ENCODE results near the gene GUCY1B1. TPM values are rescaled to one million over a fixed set of nuclear protein-coding genes. Genes with fewer than 3 reads are reported as not detected.

GUCY1B1 gene
- total RNA-seq, 2 experiments from 2014 or later, result not detected

DNA sequence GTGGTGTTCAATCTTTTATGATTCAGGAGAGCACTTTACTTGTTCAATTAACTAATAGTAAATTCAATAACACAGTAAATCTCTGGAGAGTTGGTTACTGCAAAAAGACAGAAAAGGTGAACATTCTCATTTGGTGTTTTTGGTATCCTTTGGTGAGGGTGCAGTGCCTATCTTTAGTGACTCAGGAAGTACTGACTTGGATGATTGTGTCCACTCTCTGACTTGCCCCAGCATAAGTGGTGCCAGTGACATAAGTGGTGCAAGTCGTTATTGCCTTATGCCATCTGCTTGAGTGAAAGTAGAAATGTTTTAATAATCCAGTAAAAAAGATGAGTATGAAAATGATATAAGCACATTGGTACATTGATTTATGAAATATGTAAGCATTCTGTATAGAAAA, 27.0 kb downstream of the GUCY1B1 start:
- H3K27ac ChIP-seq (ENCODE audit: low read depth, low read length, poor library complexity, severe bottlenecking), result no peak overlapping the region
- H3K9me3 ChIP-seq (ENCODE audit: low read length), result no peaks in the 10 kb centered on the region
- TF ChIP-seq EZH2phosphoT487 (IDR thresholded peaks at IDR 0.05; ENCODE audit: borderline replicate concordance, low read depth, low read length), result no peak
- TF ChIP-seq, protein P1, sequence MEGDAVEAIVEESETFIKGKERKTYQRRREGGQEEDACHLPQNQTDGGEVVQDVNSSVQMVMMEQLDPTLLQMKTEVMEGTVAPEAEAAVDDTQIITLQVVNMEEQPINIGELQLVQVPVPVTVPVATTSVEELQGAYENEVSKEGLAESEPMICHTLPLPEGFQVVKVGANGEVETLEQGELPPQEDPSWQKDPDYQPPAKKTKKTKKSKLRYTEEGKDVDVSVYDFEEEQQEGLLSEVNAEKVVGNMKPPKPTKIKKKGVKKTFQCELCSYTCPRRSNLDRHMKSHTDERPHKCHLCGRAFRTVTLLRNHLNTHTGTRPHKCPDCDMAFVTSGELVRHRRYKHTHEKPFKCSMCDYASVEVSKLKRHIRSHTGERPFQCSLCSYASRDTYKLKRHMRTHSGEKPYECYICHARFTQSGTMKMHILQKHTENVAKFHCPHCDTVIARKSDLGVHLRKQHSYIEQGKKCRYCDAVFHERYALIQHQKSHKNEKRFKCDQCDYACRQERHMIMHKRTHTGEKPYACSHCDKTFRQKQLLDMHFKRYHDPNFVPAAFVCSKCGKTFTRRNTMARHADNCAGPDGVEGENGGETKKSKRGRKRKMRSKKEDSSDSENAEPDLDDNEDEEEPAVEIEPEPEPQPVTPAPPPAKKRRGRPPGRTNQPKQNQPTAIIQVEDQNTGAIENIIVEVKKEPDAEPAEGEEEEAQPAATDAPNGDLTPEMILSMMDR (conservative IDR thresholded peaks at IDR 0.05; ENCODE audit: low read length), result no peak
- no peaks in the 10 kb centered on the region for H3K36me3 ChIP-seq (ENCODE audit: insufficient read depth, low read length)
- no peak overlapping the region for H2AFZ ChIP-seq (ENCODE audit: low read length)
- no peak overlapping the region for H3K4me3 ChIP-seq (ENCODE audit: low read depth, low read length, poor library complexity, severe bottlenecking)
- BruUV-seq (replicated peaks), result no TSS peak
- ChIA-PET POLR2A (no interaction called here), CTCF (ENCODE audit: unreplicated experiment) (no interaction called here)
- intact Hi-C loops (cut with micrococcal nuclease; ENCODE audit: unreplicated experiment), result loop anchor here (2.0 to 10.0 kb wide), 2 partner anchors 343 to 971 kb away; no protein-coding TSS in a partner anchor
- H3K4me1 ChIP-seq (ENCODE audit: insufficient read depth, low read length, poor library complexity, severe bottlenecking), result no peaks in the 10 kb centered on the region
- no peak overlapping the region for H3K4me2 ChIP-seq (ENCODE audit: low read length)
- H4K20me1 ChIP-seq (ENCODE audit: insufficient read depth, low read length), result no peaks in the 10 kb centered on the region
- DNase-seq (ENCODE audit: low spot score), result no peak
- H3K9me2 ChIP-seq (ENCODE audit: insufficient read depth, low read length), result no peaks in the 10 kb centered on the region
- H3K79me2 ChIP-seq (ENCODE audit: insufficient read depth, low read depth, low read length), result no peaks in the 10 kb centered on the region

DNA sequence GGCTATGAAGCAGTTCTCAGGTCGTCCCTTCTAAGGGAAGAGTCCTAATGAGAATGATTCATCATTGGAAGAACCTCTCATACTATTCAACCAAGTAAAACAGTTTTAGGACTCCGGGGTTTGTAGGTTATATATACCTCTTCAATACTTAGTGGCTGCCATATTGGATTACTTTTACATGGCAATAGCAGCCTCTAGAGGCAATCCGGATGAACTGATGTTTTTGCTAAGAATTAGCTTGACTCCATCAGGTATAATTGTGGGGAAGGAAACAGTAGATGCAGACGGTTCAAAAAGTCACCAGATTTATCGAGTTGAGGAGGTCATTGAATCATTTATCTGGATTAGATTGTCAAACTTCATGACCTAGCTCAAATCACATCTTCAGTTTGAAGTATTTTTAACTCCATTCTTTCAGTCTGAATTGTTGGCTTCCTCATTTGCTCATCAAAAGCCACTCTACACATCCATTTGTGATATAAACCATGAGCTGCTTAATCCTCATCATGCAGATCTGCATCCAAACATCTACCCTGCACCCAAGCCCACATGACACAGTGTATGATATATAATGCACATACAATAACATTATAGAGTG, 28.4 kb downstream of the GUCY1B1 start:
- H3K9me3 ChIP-seq (ENCODE audit: low read length), result no peaks in the 10 kb centered on the region
- no peak overlapping the region for H3K4me2 ChIP-seq (ENCODE audit: low read length)
- no peak for TF ChIP-seq EZH2phosphoT487 (IDR thresholded peaks at IDR 0.05; ENCODE audit: borderline replicate concordance, low read depth, low read length)
- TF ChIP-seq, protein P1 (conservative IDR thresholded peaks at IDR 0.05; ENCODE audit: low read length), result peak; percentile 74
- BruUV-seq (replicated peaks), result no TSS peak
- intact Hi-C loops (cut with micrococcal nuclease; ENCODE audit: unreplicated experiment), result loop anchor here (2.0 to 10.0 kb wide), 2 partner anchors 344 to 972 kb away; no protein-coding TSS in a partner anchor
- no peaks in the 10 kb centered on the region for H3K79me2 ChIP-seq (ENCODE audit: insufficient read depth, low read depth, low read length)
- DNase-seq (ENCODE audit: low spot score), result peak; percentile 18
- no peak overlapping the region for H2AFZ ChIP-seq (ENCODE audit: low read length)
- no peak overlapping the region for H3K4me3 ChIP-seq (ENCODE audit: low read depth, low read length, poor library complexity, severe bottlenecking)
- H3K36me3 ChIP-seq (ENCODE audit: insufficient read depth, low read length), result no peaks in the 10 kb centered on the region
- H3K27ac ChIP-seq (ENCODE audit: low read depth, low read length, poor library complexity, severe bottlenecking), result no peak overlapping the region
- ChIA-PET CTCF (ENCODE audit: unreplicated experiment) (no interaction called here), POLR2A (interaction anchor here (0.5 to 0.6 kb wide), 2 partner anchors 299 to 708 kb away, joined by 3 read pairs; no protein-coding TSS in a partner anchor)
- no peaks in the 10 kb centered on the region for H3K9me2 ChIP-seq (ENCODE audit: insufficient read depth, low read length)
- H4K20me1 ChIP-seq (ENCODE audit: insufficient read depth, low read length), result no peaks in the 10 kb centered on the region
- H3K4me1 ChIP-seq (ENCODE audit: insufficient read depth, low read length, poor library complexity, severe bottlenecking), result no peaks in the 10 kb centered on the region

DNA sequence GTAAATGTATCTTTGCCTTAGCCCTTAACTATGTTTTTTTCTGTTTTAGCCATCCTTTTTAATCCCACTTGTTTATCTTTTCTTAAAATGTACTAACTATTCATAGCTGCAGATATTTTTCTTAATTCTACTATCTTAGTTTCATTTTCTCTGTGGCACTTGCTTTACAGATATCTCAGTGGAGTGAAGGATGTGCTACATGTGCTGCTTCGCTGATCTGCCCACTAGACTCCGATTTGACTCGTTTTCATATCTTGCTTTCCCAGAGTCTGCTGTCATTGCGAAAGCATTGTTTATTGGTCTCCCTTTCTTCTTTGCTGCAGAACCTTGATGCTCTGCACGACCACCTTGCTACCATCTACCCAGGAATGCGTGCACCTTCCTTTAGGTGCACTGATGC, 30.6 kb downstream of the GUCY1B1 start:
- no peaks in the 10 kb centered on the region for H4K20me1 ChIP-seq (ENCODE audit: insufficient read depth, low read length)
- no peaks in the 10 kb centered on the region for H3K79me2 ChIP-seq (ENCODE audit: insufficient read depth, low read depth, low read length)
- intact Hi-C loops (cut with micrococcal nuclease; ENCODE audit: unreplicated experiment), result loop anchor here (10.0 kb wide), 1 partner anchor 975 kb away; no protein-coding TSS in a partner anchor
- H3K36me3 ChIP-seq (ENCODE audit: insufficient read depth, low read length), result no peaks in the 10 kb centered on the region
- ChIA-PET CTCF (ENCODE audit: unreplicated experiment) (no interaction called here), POLR2A (interaction anchor here (1.0 kb wide), 1 partner anchor 346 kb away, joined by 3 read pairs; no protein-coding TSS in a partner anchor)
- H3K9me3 ChIP-seq (ENCODE audit: low read length), result no peaks in the 10 kb centered on the region
- TF ChIP-seq, protein P1 (conservative IDR thresholded peaks at IDR 0.05; ENCODE audit: low read length), result no peak
- no peak for TF ChIP-seq EZH2phosphoT487 (IDR thresholded peaks at IDR 0.05; ENCODE audit: borderline replicate concordance, low read depth, low read length)
- no peaks in the 10 kb centered on the region for H3K9me2 ChIP-seq (ENCODE audit: insufficient read depth, low read length)
- H3K4me2 ChIP-seq (ENCODE audit: low read length), result no peak overlapping the region
- no peak overlapping the region for H3K27ac ChIP-seq (ENCODE audit: low read depth, low read length, poor library complexity, severe bottlenecking)
- H3K4me3 ChIP-seq (ENCODE audit: low read depth, low read length, poor library complexity, severe bottlenecking), result no peak overlapping the region
- BruUV-seq (replicated peaks), result no TSS peak
- no peaks in the 10 kb centered on the region for H3K4me1 ChIP-seq (ENCODE audit: insufficient read depth, low read length, poor library complexity, severe bottlenecking)
- no peak for DNase-seq (ENCODE audit: low spot score)
- H2AFZ ChIP-seq (ENCODE audit: low read length), result no peak overlapping the region

All from OCI-LY7 (cell line).